Measurements from ENCODE around the gene SYT5. TPM values are rescaled to one million over a fixed set of nuclear protein-coding genes. Genes with fewer than 3 reads are reported as not detected.
"Not testable (repeated sequence)": the region's sequence is repeated elsewhere in the genome, so short reads cannot be mapped to it uniquely, and the experiment has no call there.

Gene SYT5
- total RNA-seq, 4 donors from 2014 or later = 0.48 to 9.6 (median 0.96) TPM; not detected in 1

DNA sequence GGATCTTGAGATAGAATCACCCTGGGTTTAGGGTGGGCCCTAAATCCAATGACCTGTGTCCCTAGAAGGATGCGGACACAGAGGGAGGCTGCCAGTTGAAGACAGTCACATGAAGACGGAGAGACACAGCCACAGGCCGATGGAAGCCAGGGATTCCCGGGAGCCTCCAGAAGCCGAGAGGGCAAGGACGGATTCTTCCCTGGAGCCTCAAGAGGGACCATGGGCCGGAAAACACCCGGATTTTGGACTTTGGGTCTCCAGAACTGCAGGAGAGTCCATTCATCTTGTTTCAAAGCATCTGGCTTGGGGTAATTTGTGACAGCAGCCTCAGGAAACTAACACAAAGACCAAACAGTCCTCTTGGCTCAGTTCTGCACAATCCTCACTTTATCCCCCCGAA is 46.2 kb upstream of the SYT5 start:
- no peak overlapping the region for H3K27ac ChIP-seq
- TF ChIP-seq EP300 (IDR thresholded peaks at IDR 0.05; ENCODE audit: low read depth) = no peak
- TF ChIP-seq CTCF (IDR thresholded peaks at IDR 0.05) = no peak
- no peak for TF ChIP-seq POLR2AphosphoS5 (IDR thresholded peaks at IDR 0.05)
- TF ChIP-seq POLR2A (IDR thresholded peaks at IDR 0.05) = no peak
- DNase-seq = no peak
- intact Hi-C loops (cut with DNase I; ENCODE audit: low total_unique reads) = no loop called here
- H3K27me3 ChIP-seq = no peaks in the 10 kb centered on the region
- 85% methylated on average over 9 of the region's 9 CpGs; no CpG with 5 or more reads in 1 of the 2 donors for WGBS, 2 donors (ENCODE audit: low coverage in 1 of 2)
- H3K9me3 ChIP-seq = no peaks in the 10 kb centered on the region
- in situ Hi-C loops (cut with MboI; ENCODE audit: low pct_ligation_motif_present in 1 of 4, low pct_unique_long_range_greater_than_20kb in 1 of 4, low sequenced_read_pairs in 3 of 4) = no loop called here
- peaks cover 0 to 6% (median 0%) of the 10 kb centered on the region in 4 donors for H3K4me1 ChIP-seq
- H3K36me3 ChIP-seq = peaks cover 0 to 20% (median 5%) of the 10 kb centered on the region in 4 donors
- no peak overlapping the region for H3K4me3 ChIP-seq

- in situ Hi-C loops (cut with MboI; ENCODE audit: low pct_ligation_motif_present in 1 of 4, low pct_unique_long_range_greater_than_20kb in 1 of 4, low sequenced_read_pairs in 3 of 4) (no loop called here), intact Hi-C loops (cut with DNase I; ENCODE audit: low total_unique reads) (no loop called here)
- no peaks in the 10 kb centered on the region for H3K27me3 ChIP-seq
- H3K4me1 ChIP-seq = peaks cover 0 to 6% (median 0%) of the 10 kb centered on the region in 4 donors
- H3K4me3 ChIP-seq = no peak overlapping the region
- H3K27ac ChIP-seq = no peak overlapping the region
- H3K36me3 ChIP-seq = peaks cover 0 to 13% (median 1%) of the 10 kb centered on the region in 4 donors
- TF ChIP-seq CTCF (IDR thresholded peaks at IDR 0.05) = no peak
- no peak for TF ChIP-seq POLR2A (IDR thresholded peaks at IDR 0.05)
- TF ChIP-seq POLR2AphosphoS5 (IDR thresholded peaks at IDR 0.05) = no peak
- no peaks in the 10 kb centered on the region for H3K9me3 ChIP-seq
- no peak for DNase-seq
- WGBS, 2 donors (ENCODE audit: low coverage in 1 of 2) = 90 to 94% methylated on average over 3 to 7 of the region's 7 CpGs
Measured at GRCh38 chr19:55225415-55225958, 45.4 kb upstream of the SYT5 start.

DNA sequence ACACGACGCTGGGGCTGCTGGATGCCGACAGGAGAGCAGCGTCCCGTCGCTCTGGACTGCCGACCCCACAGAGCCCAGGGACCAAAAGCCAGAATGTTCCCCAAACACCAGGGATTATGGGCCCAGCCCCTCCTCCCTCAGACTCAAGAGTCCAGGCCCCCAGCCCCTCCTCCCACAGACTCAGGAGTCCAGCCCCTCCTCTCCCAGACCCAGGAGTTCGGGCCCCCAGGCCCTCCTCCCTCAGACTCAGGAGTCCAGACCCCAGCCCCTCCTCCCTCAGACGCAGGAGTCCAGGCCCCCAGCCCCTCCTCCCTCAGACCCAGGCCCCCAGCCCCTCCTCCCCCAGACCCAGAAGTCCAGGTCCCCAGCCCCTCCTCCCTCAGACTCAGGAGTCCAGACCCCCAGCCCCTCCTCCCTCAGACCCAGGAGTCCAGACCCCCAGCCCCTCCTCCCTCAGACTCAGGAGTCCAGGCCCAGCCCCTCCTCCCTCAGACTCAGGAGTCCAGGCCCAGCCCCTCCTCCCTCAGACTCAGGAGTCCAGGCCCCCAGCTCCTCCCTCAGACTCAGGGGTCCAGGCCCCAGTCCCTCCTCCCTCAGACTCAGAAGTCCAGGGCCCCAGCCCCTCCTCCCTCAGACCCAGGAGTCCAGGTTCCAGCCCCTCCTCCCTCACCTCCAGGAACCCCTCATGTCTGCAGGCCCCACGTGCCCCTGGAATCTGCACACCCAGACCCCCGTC is 44.8 kb upstream of the SYT5 start:
- in situ Hi-C loops (cut with MboI; ENCODE audit: low pct_ligation_motif_present in 1 of 4, low pct_unique_long_range_greater_than_20kb in 1 of 4, low sequenced_read_pairs in 3 of 4); H3K4me1 ChIP-seq; DNase-seq; H3K4me3 ChIP-seq; H3K9me3 ChIP-seq; intact Hi-C loops (cut with DNase I; ENCODE audit: low total_unique reads); H3K27ac ChIP-seq; H3K27me3 ChIP-seq; H3K36me3 ChIP-seq: not testable (repeated sequence)
- 55% methylated on average over 11 of the region's 11 CpGs; no CpG with 5 or more reads in 1 of the 2 donors for WGBS, 2 donors (ENCODE audit: low coverage in 1 of 2)

DNA sequence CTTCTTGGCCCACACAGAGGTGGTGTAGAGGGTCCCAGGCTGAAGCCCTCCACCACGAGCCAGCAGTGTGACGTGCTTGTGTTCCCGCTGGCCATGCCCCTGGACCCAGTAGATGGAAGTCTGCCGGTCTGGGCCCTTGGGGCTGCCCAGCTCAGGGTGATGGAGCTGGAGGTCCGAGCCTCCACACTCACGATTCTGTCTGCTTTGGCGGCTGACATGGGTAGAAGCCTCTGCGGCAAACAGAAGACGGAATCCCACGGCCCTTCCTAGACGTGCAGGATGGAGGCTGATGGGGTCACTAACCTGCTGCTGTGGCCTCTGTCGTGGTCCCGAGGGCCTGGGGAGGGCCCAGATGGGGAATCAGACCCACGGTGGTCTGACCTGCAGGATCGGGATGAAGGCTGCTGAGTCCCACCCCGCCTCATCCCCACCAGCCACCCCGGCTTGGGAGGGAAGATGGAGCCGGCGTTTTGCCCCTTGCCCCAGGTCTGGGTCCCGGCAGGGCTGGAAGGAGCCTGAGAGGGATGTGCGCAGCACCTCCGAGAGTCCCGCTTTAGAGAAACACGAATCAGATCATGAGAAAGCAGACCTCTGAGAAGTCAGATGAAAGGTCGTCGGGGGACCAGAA is 44.1 kb upstream of the SYT5 start:
- Histone ChIP-seq H3K36me3 (no peaks in the 10 kb centered on the region), H3K27ac (no peak overlapping the region), H3K9me3 (no peaks in the 10 kb centered on the region), H3K4me3 (no peak overlapping the region), H3K4me1 (peaks cover 0 to 6% (median 0%) of the 10 kb centered on the region in 4 donors), H3K27me3 (no peaks in the 10 kb centered on the region)
- no peak for DNase-seq
- TF ChIP-seq CTCF (IDR thresholded peaks at IDR 0.05) (no peak), POLR2A (IDR thresholded peaks at IDR 0.05) (no peak)
- 78% methylated on average over 22 of the region's 26 CpGs; no CpG with 5 or more reads in 1 of the 2 donors for WGBS, 2 donors (ENCODE audit: low coverage in 1 of 2)
- intact Hi-C loops (cut with DNase I; ENCODE audit: low total_unique reads) (no loop called here), in situ Hi-C loops (cut with MboI; ENCODE audit: low pct_ligation_motif_present in 1 of 4, low pct_unique_long_range_greater_than_20kb in 1 of 4, low sequenced_read_pairs in 3 of 4) (no loop called here)

Data from transverse colon (tissue), 4 donors.